Mucosa of rectum (tissue), 2 donors: ENCODE data around the gene HLA-DRB5.
A peak's percentile ranks its signal among the peaks of the same experiment; 100 is the strongest.
"Not testable (repeated sequence)": the region's sequence is repeated elsewhere in the genome, so short reads cannot be mapped to it uniquely, and the experiment has no call there.

Experiments
- H3K27ac ChIP-seq, 2 donors: one replicate each; pipeline ENCODE4 v1.7.0; 2013; ENCODE audit warnings: inconsistent platforms in 2 of 2, low read depth in 2 of 2, low read length in 2 of 2
- H3K27me3 ChIP-seq, 2 donors: one replicate each; pipeline ENCODE4 v1.7.0; 2013; ENCODE audit warnings: low read length in 2 of 2; ENCODE audit not compliant: control insufficient read depth in 2 of 2, insufficient read depth in 2 of 2
- H3K36me3 ChIP-seq, 2 donors: one replicate each; pipeline ENCODE4 v1.7.0; 2013; ENCODE audit warnings: low read length in 2 of 2; ENCODE audit not compliant: control insufficient read depth in 2 of 2, insufficient read depth in 2 of 2
- H3K4me1 ChIP-seq, 2 donors: one replicate each; pipeline ENCODE4 v1.7.0; 2013; ENCODE audit warnings: low read length in 2 of 2, mild to moderate bottlenecking in 1 of 2; ENCODE audit not compliant: control insufficient read depth in 2 of 2, insufficient read depth in 2 of 2
- H3K4me3 ChIP-seq, 2 donors: one replicate each; pipeline ENCODE4 v1.7.0; 2013; ENCODE audit warnings: low read length in 2 of 2
- H3K9ac ChIP-seq, 2 donors: one replicate each; pipeline ENCODE4 v1.7.0; 2013; ENCODE audit warnings: low read length in 2 of 2, low read depth in 1 of 2, mild to moderate bottlenecking in 1 of 2
- H3K9me3 ChIP-seq, 2 donors: one replicate each; pipeline ENCODE4 v1.7.0; 2013; ENCODE audit warnings: low read length in 2 of 2; ENCODE audit not compliant: control insufficient read depth in 2 of 2
- donor health status: healthy.
- donor health status: Normal muscosa, but diverticular disease.

The HLA-DRB5 gene

DNA sequence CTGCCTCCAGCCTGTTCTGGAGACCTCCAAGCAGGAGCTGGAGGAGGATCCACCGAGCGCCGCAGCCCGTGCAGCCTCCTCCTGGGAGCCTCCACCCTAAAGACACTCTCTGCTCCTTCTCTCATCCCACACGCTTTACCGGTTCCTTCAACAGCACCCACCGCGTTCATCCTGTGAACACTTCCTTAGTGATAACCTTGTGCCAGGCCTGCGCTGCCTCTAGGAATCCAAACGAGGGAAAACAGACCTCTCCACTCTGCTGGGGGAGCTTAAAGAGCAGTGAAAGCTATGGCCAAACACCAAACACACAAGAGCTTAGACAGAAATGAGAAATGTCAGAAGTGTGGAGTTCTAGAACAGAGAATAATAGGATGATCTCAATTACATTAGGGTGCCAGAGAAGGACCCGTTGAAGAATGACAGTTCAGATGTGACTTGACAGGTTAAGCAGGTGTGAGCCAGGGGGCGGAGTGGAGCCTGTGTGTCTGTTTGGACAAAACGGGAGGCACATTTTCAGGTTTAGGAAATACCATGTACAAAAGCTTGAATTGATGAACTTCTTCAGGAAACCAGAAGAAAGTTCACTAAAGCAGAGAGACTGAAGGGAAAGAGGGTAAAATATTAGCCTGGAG is 28.5 kb upstream of the HLA-DRB5 start:
- Histone ChIP-seq H3K4me1 (peaks cover 0 to 2% of the 10 kb centered on the region in 2 donors), H3K9me3 (no peaks in the 10 kb centered on the region), H3K4me3 (no peak overlapping the region), H3K9ac (no peak overlapping the region), H3K27ac (no peak overlapping the region), H3K27me3 (no peaks in the 10 kb centered on the region), H3K36me3 (no peaks in the 10 kb centered on the region)

DNA sequence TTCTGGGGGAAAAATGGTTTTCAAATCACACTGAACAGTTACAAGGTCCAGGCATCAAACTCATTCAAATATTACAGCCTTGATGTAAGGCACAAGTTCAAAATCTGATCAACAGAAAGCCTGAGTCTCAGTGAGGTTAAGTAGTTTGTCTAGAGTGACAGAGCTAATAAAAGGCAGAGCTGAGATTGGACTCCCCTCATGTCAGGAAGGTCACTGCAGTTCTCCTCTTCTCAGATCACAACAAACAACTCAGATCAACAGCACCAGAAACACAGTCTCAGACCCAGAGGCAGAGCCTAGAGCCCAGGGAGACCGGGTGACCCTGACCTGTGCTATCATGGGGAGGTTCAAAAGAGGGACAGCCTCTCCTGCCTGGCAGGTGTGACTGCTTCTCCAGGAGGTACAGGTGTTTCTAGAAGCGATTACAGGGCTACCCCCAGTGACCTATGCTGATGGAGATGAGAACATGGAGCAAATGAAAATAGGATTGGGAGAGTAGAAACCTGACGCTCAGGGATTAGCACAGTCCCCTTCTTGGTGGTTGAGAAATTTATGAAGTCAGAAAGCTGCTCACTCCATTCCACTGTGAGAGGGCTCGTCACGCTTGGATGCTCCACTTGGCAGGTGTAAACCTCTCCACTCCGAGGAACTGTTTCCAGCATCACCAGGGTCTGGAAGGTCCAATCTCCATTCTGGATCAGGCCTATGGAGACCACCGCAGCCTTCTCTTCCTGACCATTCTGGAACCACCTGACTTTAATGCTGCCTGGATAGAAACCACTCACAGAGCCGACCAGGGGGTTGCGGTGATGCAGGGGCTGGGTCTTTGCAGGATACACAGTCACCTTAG is 24.3 kb upstream of the HLA-DRB5 start:
- Histone ChIP-seq H3K27me3 (no peaks in the 10 kb centered on the region), H3K4me3 (no peak overlapping the region), H3K9ac (no peak overlapping the region), H3K9me3 (no peaks in the 10 kb centered on the region), H3K27ac (no peak overlapping the region), H3K4me1 (no peaks in the 10 kb centered on the region), H3K36me3 (no peaks in the 10 kb centered on the region)

DNA sequence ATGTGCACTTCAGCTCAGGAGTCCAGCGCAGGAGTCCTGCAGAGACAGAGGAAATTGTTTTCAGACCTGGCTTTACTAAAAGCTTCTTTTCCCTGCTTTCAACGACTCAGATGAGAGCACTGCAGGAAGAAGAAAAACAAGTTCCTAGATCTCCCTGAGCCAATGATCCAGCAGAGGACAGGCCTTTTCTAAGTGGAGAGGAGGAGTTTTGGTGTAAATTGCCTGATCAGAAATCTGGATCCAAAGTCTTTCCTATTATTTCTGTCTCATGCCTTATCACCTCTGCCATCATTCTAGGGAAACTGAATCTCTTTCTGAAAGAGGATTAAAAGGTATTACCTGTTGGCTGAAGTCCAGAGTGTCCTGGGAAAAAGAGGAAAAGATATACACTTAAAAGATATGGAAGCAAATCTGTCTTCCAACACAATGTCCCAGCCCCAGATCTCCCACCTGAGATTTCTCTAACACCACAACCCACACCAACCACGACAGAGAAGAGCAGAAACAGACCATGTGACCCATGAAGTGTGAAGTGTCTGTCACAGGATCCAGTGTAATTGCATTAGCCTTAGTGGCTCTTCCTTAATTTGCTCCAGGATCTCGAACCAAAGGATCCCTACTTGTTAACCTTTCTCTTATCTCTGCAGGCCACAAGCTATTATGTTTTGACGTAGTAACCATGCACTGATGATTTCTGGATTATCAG is 23.1 kb upstream of the HLA-DRB5 start:
- Histone ChIP-seq H3K9ac (no peak overlapping the region), H3K4me1 (no peaks in the 10 kb centered on the region), H3K36me3 (no peaks in the 10 kb centered on the region), H3K4me3 (no peak overlapping the region), H3K27me3 (no peaks in the 10 kb centered on the region), H3K27ac (no peak overlapping the region), H3K9me3 (no peaks in the 10 kb centered on the region)

DNA sequence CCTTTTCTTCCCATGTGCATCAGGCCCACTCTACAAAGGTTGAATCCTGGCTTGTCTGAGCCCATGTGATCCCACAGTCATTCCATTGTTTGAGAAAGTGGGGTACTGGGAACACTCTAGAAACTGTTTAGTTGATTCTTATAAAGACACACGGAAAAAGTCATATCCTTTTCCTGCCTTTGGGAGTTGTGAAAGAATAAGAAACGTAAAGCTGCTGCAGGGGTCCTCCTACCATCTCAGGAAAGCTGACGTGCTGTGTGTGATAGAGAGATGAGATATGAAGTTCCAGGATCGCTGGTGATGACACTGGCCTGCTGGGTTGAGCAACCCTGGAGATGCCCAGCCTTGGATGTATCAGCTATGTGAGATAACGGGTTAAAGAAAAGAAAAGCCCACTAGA is 21.3 kb upstream of the HLA-DRB5 start:
- H3K27ac ChIP-seq, result no peak overlapping the region
- H3K36me3 ChIP-seq, result no peaks in the 10 kb centered on the region
- H3K9ac ChIP-seq, result no peak overlapping the region
- H3K4me1 ChIP-seq, result no peaks in the 10 kb centered on the region
- H3K4me3 ChIP-seq, result no peak overlapping the region
- H3K27me3 ChIP-seq, result no peaks in the 10 kb centered on the region
- no peaks in the 10 kb centered on the region for H3K9me3 ChIP-seq

DNA sequence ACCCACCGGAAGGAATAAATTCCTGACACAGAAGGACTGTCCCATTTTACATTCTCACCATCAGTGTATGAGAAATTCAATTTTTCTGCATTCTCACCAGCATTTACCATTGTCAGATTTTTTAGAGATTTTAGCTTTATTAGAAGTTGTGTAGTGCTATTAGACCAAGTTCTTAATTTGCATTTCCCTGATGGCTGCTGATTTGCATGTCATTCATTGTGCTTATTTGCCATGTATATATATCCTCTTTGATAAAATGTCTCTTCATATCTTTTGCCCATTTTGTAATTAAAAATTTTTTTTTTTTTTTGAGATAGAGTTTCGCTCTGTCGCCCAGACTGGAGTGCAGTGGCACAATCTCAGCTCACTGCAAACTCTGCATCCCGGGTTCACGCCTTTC is 9.8 kb upstream of the HLA-DRB5 start:
- Histone ChIP-seq H3K36me3 (no peaks in the 10 kb centered on the region), H3K27me3 (no peaks in the 10 kb centered on the region), H3K4me3 (no peak overlapping the region), H3K9ac (no peak overlapping the region), H3K4me1 (no peaks in the 10 kb centered on the region), H3K27ac (no peak overlapping the region), H3K9me3 (no peaks in the 10 kb centered on the region)

DNA sequence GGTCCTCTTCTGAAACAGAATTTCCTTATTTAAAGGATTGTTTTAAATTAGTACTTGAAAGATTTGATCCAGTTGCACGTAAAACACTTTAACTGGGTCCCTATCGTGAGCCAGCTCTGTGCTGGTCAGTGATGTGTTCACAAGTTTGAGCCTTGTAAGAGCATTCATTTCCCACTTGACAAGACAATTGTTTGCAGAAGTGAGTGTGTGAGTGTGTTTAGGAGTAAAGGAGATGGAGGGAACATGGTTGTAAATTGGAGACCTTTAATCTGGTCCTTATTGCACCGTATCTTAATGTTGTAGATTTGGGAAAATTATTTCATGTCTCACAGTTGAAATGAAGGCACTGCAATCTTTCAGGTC is 325 bp upstream of the HLA-DRB5 start:
- peak overlapping the region in 1 of 2 donors; percentile 32 for H3K27ac ChIP-seq
- not testable (repeated sequence) for H3K9me3 ChIP-seq, H3K4me3 ChIP-seq

DNA sequence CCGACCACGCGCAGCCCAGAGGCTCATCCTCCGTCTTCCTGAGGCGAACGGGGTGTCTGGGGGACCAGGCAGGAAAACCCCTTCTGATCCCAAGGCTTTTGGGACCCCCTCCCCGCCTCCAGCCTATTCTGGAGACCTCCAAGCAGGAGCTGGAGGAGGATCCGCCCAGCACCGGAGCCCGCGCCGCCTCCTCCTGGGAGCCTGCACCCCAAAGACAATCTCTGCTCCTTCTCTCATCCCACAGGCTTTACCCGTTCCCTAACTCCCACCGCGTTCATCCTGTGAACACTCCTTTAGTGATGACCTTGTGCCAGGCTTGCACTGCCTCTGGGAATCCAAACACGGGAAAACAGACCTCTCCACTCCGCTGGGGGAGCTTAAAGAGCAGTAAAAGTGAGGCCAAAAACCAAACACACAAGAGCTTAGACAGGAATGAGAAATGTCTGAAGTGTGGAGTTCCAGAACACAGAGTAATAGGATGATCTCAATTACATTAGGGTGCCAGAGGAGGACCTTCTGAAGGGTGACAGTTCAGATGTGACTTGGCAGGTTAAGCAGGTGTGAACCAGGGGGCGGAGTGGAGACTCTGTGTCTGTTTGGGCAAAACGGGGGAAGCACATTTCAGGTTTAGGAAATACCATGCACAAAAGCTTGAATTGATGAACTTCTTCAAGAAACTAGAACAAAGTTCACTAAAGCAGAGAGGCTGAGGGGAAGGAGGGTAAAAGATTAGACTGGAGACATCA is 7.6 kb downstream of the HLA-DRB5 start:
- Histone ChIP-seq H3K27me3 (no peaks in the 10 kb centered on the region), H3K4me3 (no peak overlapping the region), H3K36me3 (no peaks in the 10 kb centered on the region), H3K27ac (no peak overlapping the region), H3K9ac (no peak overlapping the region), H3K4me1 (no peaks in the 10 kb centered on the region), H3K9me3 (no peaks in the 10 kb centered on the region)

More for the DNA sequence above, 325 bp upstream of the HLA-DRB5 start:
- not testable (repeated sequence) for H3K27me3 ChIP-seq, H3K9ac ChIP-seq, H3K36me3 ChIP-seq, H3K4me1 ChIP-seq

DNA sequence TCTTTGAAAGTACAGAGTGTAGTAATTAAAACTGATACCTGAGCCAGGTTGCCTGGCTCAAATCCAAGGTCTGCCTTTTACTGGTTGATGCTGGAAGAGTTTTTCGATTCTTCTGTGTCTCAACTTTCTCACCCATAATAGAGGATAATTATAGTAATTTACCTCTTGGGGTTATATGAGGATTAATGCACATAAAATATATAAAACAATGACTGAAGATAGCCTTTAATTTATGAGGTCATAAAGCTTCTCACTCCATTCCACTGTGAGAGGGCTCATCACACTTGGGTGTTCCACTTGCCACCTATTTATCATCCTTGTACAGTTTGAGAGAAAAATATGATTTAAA is 10.2 kb downstream of the HLA-DRB5 start:
- Histone ChIP-seq H3K4me1 (no peaks in the 10 kb centered on the region), H3K9ac (no peak overlapping the region), H3K9me3 (no peaks in the 10 kb centered on the region), H3K27ac (no peak overlapping the region), H3K4me3 (no peak overlapping the region), H3K36me3 (no peaks in the 10 kb centered on the region), H3K27me3 (no peaks in the 10 kb centered on the region)

DNA sequence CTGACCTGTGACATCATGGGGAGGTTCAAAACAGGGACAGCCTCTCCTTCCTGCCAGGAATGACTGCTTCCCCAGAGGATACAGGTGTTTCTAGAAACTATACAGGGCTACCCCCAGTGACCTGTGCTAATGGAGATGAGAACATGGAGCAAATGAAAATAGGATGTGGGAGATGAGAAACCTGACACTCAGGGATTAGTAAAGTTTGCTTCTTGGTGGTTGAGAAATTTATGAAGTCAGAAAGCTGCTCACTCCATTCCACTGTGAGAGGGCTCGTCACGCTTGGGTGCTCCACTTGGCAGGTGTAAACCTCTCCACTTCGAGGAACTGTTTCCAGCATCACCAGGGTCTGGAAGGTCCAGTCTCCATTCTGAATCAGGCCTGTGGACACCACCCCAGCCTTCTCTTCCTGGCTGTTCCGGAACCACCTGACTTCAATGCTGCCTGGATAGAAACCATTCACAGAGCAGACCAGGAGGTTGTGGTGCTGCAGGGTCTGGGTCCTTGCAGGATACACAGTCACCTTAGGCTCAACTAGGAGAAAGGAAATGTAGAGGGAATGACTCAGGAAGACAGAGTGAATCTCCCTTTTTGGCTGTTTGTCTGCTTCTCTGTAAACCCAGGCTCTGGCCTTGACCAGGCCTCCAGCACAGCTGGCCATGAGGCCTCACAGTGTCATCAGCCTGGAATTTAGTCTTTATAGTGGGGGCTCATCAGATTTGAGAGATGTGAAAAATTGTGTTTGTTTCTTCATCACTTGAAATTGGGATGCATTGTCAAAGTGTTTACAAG is 10.8 kb downstream of the HLA-DRB5 start:
- H3K27me3 ChIP-seq, result no peaks in the 10 kb centered on the region
- no peaks in the 10 kb centered on the region for H3K9me3 ChIP-seq
- H3K4me3 ChIP-seq, result no peak overlapping the region

More for the DNA sequence above, 10.8 kb downstream of the HLA-DRB5 start:
- no peaks in the 10 kb centered on the region for H3K36me3 ChIP-seq
- no peak overlapping the region for H3K27ac ChIP-seq
- no peak overlapping the region for H3K9ac ChIP-seq
- no peaks in the 10 kb centered on the region for H3K4me1 ChIP-seq
